Testis (tissue), 3 donors: ENCODE results near the gene FOSL1. TPM values are rescaled to one million over a fixed set of nuclear protein-coding genes. Genes with fewer than 3 reads are reported as not detected.

Experiments used
- DNase-seq: peaks from one replicate; pipeline ENCODE4 v3.0.0-alpha.2; 2019
- H3K27ac ChIP-seq, 2 donors: fragments of 200-600 bp; sonication (generic); one replicate each; pipeline ENCODE4 v1.5.1; 2019
- H3K27me3 ChIP-seq: fragments of 200-600 bp; sonication (generic); one replicate; pipeline ENCODE4 v1.5.1; 2019
- H3K36me3 ChIP-seq: fragments of 200-600 bp; sonication (generic); one replicate; pipeline ENCODE4 v1.5.1; 2017; ENCODE audit warnings: low read depth; ENCODE audit errors: missing control alignments
- H3K4me1 ChIP-seq: fragments of 200-600 bp; sonication (generic); one replicate; pipeline ENCODE4 v1.5.1; 2019
- H3K4me3 ChIP-seq, 2 donors: fragments of 200-600 bp; sonication (generic); one replicate each; pipeline ENCODE4 v1.5.1; 2017 to 2019
- H3K9me3 ChIP-seq: fragments of 200-600 bp; sonication (generic); one replicate; pipeline ENCODE4 v1.5.1; 2017
- POLR2A ChIP-seq: fragments of 450-650 bp; IDR thresholded peaks from one replicate; pipeline ENCODE4 v1.6.1; 2017; ENCODE audit warnings: antibody characterized with exemption, mild to moderate bottlenecking, moderate library complexity
- WGBS, 2 donors: methylation state at CpG; one replicate each; pipeline ENCODE4 v1.1.5; 2018; 5-methylcytosine and 5-hydroxymethylcytosine counted together
- intact Hi-C: fragments of 100-400 bp; cut with DNase I; formaldehyde crosslinking; loops from one replicate; pipeline ENCODE4 v1.15.1; 2023; ENCODE audit warnings: low total_unique reads
- polyA plus RNA-seq: library from polyadenylated mRNA; stranded (reverse); fragments of 350-450 nt; fragmentation: Illumina TruSeq; extraction: RNeasy Lipid Tissue Mini Kit (QIAGEN cat#74804); gene quantifications from one replicate; pipeline ENCODE4 v1.2.3, GENCODE V29; 2014; ENCODE audit warnings: low read depth, low replicate concordance; ENCODE audit not compliant: insufficient read depth
- total RNA-seq, 2 donors: library from RNA; depleted of rRNA; stranded (reverse); fragments of >200 nt; gene quantifications; one replicate each; pipeline ENCODE4 v1.2.3, GENCODE V29; 2016
- TF ChIP-seq, protein P1 (sequence below), 3 experiments: fragments of 450-650 bp in 2 of 3; fragments of 200-600 bp in 1 of 3; sonication (generic) in 1 of 3; IDR thresholded peaks; one replicate each; pipeline ENCODE4 v1.5.1; 2016 to 2019; ENCODE audit warnings: antibody characterized with exemption in 3 of 3, mild to moderate bottlenecking in 2 of 3, moderate library complexity in 1 of 3

FOSL1 gene
- total and polyA plus RNA-seq, 3 donors from 2014 or later: 1.7 to 2.0 (median 1.7) TPM

DNA sequence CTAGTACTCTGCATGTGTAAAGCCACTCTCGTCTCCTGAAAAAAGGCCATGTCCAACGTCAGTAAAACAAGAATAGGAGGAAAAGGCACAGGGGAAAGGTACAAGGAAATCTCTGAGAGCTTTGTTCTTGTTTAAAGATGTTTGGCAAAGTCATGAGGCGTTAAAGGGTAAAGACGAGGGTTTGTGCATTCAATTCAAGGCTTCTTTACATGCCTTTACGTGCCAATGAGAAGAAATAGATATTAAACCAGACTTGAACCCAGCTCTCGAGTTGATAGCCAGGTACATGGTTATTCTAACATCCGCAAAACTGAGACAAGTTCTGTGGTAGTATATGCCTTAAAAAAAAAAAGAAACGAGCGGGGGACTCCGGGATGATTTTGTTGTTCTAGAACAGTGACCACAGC lies 41.5 kb downstream of the FOSL1 start:
- H3K4me1 ChIP-seq: peaks cover 13% of the 10 kb centered on the region
- intact Hi-C loops: no loop called here
- WGBS, 2 donors: 0 to 1% methylated on average over 10 of the region's 10 CpGs
- no peaks in the 10 kb centered on the region for H3K9me3 ChIP-seq
- no peaks in the 10 kb centered on the region for H3K27me3 ChIP-seq
- no peaks in the 10 kb centered on the region for H3K36me3 ChIP-seq
- TF ChIP-seq, protein P1, sequence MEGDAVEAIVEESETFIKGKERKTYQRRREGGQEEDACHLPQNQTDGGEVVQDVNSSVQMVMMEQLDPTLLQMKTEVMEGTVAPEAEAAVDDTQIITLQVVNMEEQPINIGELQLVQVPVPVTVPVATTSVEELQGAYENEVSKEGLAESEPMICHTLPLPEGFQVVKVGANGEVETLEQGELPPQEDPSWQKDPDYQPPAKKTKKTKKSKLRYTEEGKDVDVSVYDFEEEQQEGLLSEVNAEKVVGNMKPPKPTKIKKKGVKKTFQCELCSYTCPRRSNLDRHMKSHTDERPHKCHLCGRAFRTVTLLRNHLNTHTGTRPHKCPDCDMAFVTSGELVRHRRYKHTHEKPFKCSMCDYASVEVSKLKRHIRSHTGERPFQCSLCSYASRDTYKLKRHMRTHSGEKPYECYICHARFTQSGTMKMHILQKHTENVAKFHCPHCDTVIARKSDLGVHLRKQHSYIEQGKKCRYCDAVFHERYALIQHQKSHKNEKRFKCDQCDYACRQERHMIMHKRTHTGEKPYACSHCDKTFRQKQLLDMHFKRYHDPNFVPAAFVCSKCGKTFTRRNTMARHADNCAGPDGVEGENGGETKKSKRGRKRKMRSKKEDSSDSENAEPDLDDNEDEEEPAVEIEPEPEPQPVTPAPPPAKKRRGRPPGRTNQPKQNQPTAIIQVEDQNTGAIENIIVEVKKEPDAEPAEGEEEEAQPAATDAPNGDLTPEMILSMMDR (IDR thresholded peaks at IDR 0.05): no peak
- TF ChIP-seq POLR2A: no peak
- H3K27ac ChIP-seq: peak overlapping the region; percentile 88 to 94
- no peak for DNase-seq
- peak overlapping the region; percentile 85 to 97 for H3K4me3 ChIP-seq

DNA sequence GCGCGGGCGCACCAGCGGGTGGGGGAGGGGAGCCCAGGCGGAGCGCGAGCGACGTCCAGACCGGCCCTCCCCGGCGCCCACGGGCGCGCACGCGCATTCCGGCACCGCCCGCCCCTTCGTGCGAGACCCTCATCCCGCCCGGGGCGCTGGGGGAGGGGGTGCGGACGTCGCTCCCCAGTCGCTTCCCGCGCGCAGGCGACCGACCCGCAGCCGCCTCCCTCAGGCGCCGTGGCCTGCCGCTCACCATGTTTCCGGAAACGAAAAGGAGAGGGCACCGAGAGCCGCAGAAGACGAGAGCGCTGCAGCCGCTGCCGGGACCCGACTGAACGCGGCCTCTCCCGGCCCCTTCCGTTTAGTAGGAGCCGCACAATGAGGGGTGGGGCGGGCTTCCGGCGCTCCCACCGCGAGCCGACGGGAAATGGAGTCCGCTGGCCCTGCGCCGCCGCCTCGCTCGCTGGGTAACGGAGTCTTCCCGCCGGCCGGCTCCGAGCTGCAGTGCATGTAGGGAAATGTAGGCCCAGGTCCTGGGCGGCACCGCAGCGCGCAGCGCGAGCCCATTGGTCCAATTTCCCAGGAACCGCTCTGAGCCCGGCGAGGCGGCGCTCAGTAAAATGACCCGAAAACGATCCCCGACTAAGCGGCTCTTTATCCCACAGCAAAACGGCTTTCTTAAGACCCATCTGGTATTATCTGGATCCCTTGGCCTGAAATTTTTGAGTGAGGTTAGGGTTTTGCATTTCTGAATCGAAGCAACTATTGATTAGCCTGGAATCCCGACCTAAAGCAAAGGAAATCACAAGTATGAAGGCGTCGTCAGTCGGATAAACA lies 42.1 kb downstream of the FOSL1 start, which contains the start of gene CFL1:
Gene CFL1, minus strand, starts transcription at position 328 of the 828 bp plus-strand sequence. Its CDS starts 81 bp downstream, at position 247.
- peak; percentile 98 for DNase-seq
- Histone ChIP-seq H3K9me3 (no peaks in the 10 kb centered on the region), H3K36me3 (no peaks in the 10 kb centered on the region), H3K27me3 (no peaks in the 10 kb centered on the region), H3K27ac (peak within 1 kb of the TSS; percentile 88 to 94), H3K4me1 (peaks cover 13% of the 10 kb centered on the region), H3K4me3 (peak within 1 kb of the TSS; percentile 85 to 97)
- intact Hi-C loops: no loop called here
- WGBS, 2 donors: 1% methylated on average over 25 to 90 of the region's 92 CpGs
- TF ChIP-seq, protein P1 (IDR thresholded peaks at IDR 0.05): peak in 1 of 3 experiments; percentile 0
- peak; percentile 85 for TF ChIP-seq POLR2A

DNA sequence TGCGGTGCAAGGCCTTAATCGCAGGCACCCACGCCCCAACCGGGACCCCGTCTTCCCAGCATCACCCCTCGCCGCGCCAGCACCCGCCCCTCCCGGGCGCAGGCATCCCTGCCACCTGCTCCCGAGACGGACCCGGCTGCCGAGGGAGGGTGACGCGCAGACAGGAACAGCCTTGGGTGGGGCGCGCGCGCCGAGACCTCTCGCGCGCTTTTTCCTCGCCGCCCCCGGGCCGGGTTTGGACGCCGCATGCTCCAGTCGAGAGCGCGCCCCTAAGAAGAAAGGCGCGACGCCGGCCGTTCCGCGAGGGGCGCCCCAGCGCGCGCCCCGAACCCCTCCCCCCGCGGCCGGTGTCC lies 42.7 kb downstream of the FOSL1 start:
- Histone ChIP-seq H3K9me3 (no peaks in the 10 kb centered on the region), H3K4me1 (peaks cover 13% of the 10 kb centered on the region), H3K27me3 (no peaks in the 10 kb centered on the region), H3K4me3 (peak overlapping the region; percentile 85 to 97), H3K27ac (peak overlapping the region; percentile 88 to 94), H3K36me3 (no peaks in the 10 kb centered on the region)
- WGBS, 2 donors: 2% methylated on average over 28 of the region's 49 CpGs; no CpG with 5 or more reads in 1 of the 2 donors
- TF ChIP-seq, protein P1 (IDR thresholded peaks at IDR 0.05): no peak
- TF ChIP-seq POLR2A: no peak
- DNase-seq: peak; percentile 55
- intact Hi-C loops: no loop called here

DNA sequence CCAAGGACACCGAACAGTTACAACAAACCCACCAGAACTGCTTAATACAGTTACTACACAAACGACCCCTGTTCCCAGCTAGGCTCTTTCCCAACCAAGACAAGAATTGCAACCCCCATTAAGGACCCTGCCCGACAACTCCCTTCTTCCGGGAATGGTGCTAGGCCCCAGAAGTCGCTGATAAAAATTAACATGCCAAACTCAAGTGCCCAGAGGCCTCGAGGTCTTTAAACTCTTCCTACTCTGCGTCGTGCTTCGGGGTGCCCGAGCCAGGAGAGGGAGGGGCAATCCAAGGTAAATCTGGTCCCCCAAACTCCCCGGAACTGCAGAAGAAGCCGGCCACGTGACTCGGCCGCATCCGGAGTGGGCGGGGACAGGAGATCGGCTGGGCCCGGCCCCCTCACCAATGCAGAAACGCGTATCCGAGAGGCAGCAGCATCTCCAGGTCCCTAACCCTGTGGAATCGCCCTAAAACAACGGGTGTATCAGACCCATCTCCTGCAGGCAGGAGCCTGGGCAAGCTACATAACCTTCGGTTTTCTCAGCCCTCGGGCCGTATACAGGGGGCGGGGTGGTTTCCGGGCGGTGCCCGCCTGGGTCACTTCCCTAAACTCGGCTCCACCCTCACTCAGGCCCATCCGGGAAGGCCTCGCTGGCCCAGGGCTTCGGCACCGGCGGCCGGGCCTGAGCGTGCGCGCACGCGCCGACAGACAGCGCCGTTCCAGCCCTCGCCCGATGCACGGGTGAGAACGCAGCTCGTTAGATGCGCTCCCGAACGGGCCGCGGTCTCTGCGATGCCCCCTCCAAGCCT lies 43.3 kb downstream of the FOSL1 start:
- H3K36me3 ChIP-seq: no peaks in the 10 kb centered on the region
- no peaks in the 10 kb centered on the region for H3K27me3 ChIP-seq
- intact Hi-C loops: no loop called here
- peak; percentile 90 for DNase-seq
- WGBS, 2 donors: 2 to 10% methylated on average over 5 to 56 of the region's 57 CpGs
- H3K9me3 ChIP-seq: no peaks in the 10 kb centered on the region
- H3K4me1 ChIP-seq: peaks cover 13% of the 10 kb centered on the region
- H3K4me3 ChIP-seq: peak overlapping the region; percentile 85 to 97
- peak overlapping the region; percentile 88 to 94 for H3K27ac ChIP-seq
- no peak for TF ChIP-seq POLR2A
- TF ChIP-seq, protein P1 (IDR thresholded peaks at IDR 0.05): no peak
